ENCODE measurements around the gene NT5DC3.

DNA sequence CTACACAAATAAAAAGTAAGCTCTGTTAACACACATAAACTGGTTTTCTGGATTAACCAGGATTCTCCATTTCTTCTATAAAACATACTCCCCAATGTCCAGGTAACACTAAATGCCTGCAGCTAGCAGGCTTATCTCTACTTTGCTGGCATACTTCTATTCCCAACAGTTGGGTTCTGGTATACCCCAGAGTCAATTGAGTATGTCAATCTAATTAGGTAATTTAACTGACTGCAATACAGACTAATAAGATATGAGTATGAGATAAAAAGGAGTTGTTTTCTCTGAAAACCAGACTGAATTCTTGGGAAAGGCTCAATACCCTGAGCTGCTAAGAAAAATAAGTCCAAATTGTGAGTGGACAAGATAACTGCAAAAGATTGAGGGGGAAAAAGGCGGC lies 9.4 kb upstream of the NT5DC3 start:
- TF ChIP-seq POLR2AphosphoS5 (IDR thresholded peaks at IDR 0.05) = no peak
- TF ChIP-seq, protein P1, sequence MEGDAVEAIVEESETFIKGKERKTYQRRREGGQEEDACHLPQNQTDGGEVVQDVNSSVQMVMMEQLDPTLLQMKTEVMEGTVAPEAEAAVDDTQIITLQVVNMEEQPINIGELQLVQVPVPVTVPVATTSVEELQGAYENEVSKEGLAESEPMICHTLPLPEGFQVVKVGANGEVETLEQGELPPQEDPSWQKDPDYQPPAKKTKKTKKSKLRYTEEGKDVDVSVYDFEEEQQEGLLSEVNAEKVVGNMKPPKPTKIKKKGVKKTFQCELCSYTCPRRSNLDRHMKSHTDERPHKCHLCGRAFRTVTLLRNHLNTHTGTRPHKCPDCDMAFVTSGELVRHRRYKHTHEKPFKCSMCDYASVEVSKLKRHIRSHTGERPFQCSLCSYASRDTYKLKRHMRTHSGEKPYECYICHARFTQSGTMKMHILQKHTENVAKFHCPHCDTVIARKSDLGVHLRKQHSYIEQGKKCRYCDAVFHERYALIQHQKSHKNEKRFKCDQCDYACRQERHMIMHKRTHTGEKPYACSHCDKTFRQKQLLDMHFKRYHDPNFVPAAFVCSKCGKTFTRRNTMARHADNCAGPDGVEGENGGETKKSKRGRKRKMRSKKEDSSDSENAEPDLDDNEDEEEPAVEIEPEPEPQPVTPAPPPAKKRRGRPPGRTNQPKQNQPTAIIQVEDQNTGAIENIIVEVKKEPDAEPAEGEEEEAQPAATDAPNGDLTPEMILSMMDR (IDR thresholded peaks at IDR 0.05) = no peak
